GM18519 (cell line): Measurements from ENCODE around the gene SRD5A2.
"Not testable (repeated sequence)": the region's sequence is repeated elsewhere in the genome, so short reads cannot be mapped to it uniquely, and the experiment has no call there.

ENCODE experiments used
- ATAC-seq: cut with Tn5 transposase; IDR thresholded peaks from one replicate; pipeline ENCODE4 v1.9.1; 2021; ENCODE audit warnings: mild to moderate bottlenecking, moderate library complexity; ENCODE audit not compliant: unreplicated experiment, low FRiP score

The SRD5A2 gene

GRCh38 chr2:31534636-31535035 lies 46.1 kb downstream of the SRD5A2 start:
- no peak for ATAC-seq

- ATAC-seq = no peak
These were observed 47.7 kb downstream of the SRD5A2 start for GRCh38 chr2:31533036-31533435.

- ATAC-seq = no peak
These were observed 49.6 kb downstream of the SRD5A2 start for GRCh38 chr2:31531101-31531500.

- no peak for ATAC-seq
These were observed 51.5 kb downstream of the SRD5A2 start for GRCh38 chr2:31529256-31529655.

- no peak for ATAC-seq
These were observed 51.9 kb downstream of the SRD5A2 start for GRCh38 chr2:31528823-31529222.

GRCh38 chr2:31526946-31527732 lies 53.6 kb downstream of the SRD5A2 start:
- no peak for ATAC-seq

- ATAC-seq = no peak
These were observed 54.9 kb downstream of the SRD5A2 start for GRCh38 chr2:31525876-31526275.

- no peak for ATAC-seq
These were observed 56.1 kb downstream of the SRD5A2 start for GRCh38 chr2:31524592-31524991.

GRCh38 chr2:31523871-31524492 lies 56.8 kb downstream of the SRD5A2 start:
- peak; percentile 54 for ATAC-seq

GRCh38 chr2:31522786-31523185 lies 58.0 kb downstream of the SRD5A2 start:
- ATAC-seq = no peak

GRCh38 chr2:31517442-31518203 lies 63.1 kb downstream of the SRD5A2 start:
- no peak for ATAC-seq

GRCh38 chr2:31515586-31515985 lies 65.2 kb downstream of the SRD5A2 start:
- ATAC-seq = no peak

- ATAC-seq = no peak
These were observed 67.2 kb downstream of the SRD5A2 start for GRCh38 chr2:31513553-31513952.

GRCh38 chr2:31511376-31511775 lies 69.4 kb downstream of the SRD5A2 start:
- no peak for ATAC-seq

- no peak for ATAC-seq
These were observed 75.6 kb downstream of the SRD5A2 start for GRCh38 chr2:31505111-31505510.

GRCh38 chr2:31504311-31504710 lies 76.4 kb downstream of the SRD5A2 start:
- ATAC-seq = no peak

GRCh38 chr2:31496451-31496874 lies 84.3 kb downstream of the SRD5A2 start:
- ATAC-seq = not testable (repeated sequence)

GRCh38 chr2:31489339-31489738 lies 91.4 kb downstream of the SRD5A2 start:
- ATAC-seq = not testable (repeated sequence)

GRCh38 chr2:31483246-31483645 lies 97.5 kb downstream of the SRD5A2 start:
- ATAC-seq = no peak

- ATAC-seq = no peak
These were observed 104.1 kb downstream of the SRD5A2 start for GRCh38 chr2:31476511-31477180.

GRCh38 chr2:31475692-31476091 lies 105.0 kb downstream of the SRD5A2 start:
- no peak for ATAC-seq
